HUES6 (cell line): ENCODE results near the gene OTUB2.

Experiments used
- H3K27ac ChIP-seq: 2 replicates; pipeline ENCODE4 v1.7.0; 2013; ENCODE audit warnings: low read depth, mild to moderate bottlenecking, low read length, inconsistent platforms
- H3K27me3 ChIP-seq: 2 replicates; pipeline ENCODE4 v1.6.1; 2013; ENCODE audit warnings: low read length; ENCODE audit not compliant: control insufficient read depth, insufficient read depth
- H3K36me3 ChIP-seq: 2 replicates; pipeline ENCODE4 v1.6.1; 2013; ENCODE audit warnings: low read length; ENCODE audit not compliant: control insufficient read depth, insufficient read depth
- H3K4me1 ChIP-seq: 2 replicates; pipeline ENCODE4 v1.6.1; 2013; ENCODE audit warnings: low read length; ENCODE audit not compliant: control insufficient read depth, insufficient read depth
- H3K4me3 ChIP-seq: 2 replicates; pipeline ENCODE4 v1.5.1; 2013; ENCODE audit warnings: low read depth, low read length
- H3K9ac ChIP-seq: one replicate; pipeline ENCODE4 v1.6.1; 2013; ENCODE audit warnings: mild to moderate bottlenecking, low read length
- H3K9me3 ChIP-seq: 2 replicates; pipeline ENCODE4 v1.6.1; 2013; ENCODE audit warnings: low read depth, low read length; ENCODE audit not compliant: control insufficient read depth, insufficient read depth

Gene OTUB2

GRCh38 chr14:94043111-94043755 lies 17.1 kb downstream of the OTUB2 start:
- no peak overlapping the region for H3K4me3 ChIP-seq
- H3K9ac ChIP-seq = peak overlapping the region; percentile 12
- H3K36me3 ChIP-seq = peaks cover 48% of the 10 kb centered on the region
- no peak overlapping the region for H3K27ac ChIP-seq
- H3K4me1 ChIP-seq = no peaks in the 10 kb centered on the region
- no peaks in the 10 kb centered on the region for H3K27me3 ChIP-seq
- no peaks in the 10 kb centered on the region for H3K9me3 ChIP-seq

- no peak overlapping the region for H3K4me3 ChIP-seq
- no peaks in the 10 kb centered on the region for H3K4me1 ChIP-seq
- H3K9ac ChIP-seq = no peak overlapping the region
- H3K9me3 ChIP-seq = no peaks in the 10 kb centered on the region
- H3K36me3 ChIP-seq = peaks cover 55% of the 10 kb centered on the region
- no peak overlapping the region for H3K27ac ChIP-seq
- no peaks in the 10 kb centered on the region for H3K27me3 ChIP-seq
Observed at GRCh38 chr14:94043756-94044475, 17.8 kb downstream of the OTUB2 start.

GRCh38 chr14:94044476-94045091 lies 18.4 kb downstream of the OTUB2 start:
- no peak overlapping the region for H3K27ac ChIP-seq
- peaks cover 61% of the 10 kb centered on the region for H3K36me3 ChIP-seq
- no peak overlapping the region for H3K9ac ChIP-seq
- H3K4me3 ChIP-seq = no peak overlapping the region
- H3K9me3 ChIP-seq = no peaks in the 10 kb centered on the region
- no peaks in the 10 kb centered on the region for H3K27me3 ChIP-seq
- no peaks in the 10 kb centered on the region for H3K4me1 ChIP-seq

GRCh38 chr14:94045101-94045500 lies 19.0 kb downstream of the OTUB2 start:
- H3K9me3 ChIP-seq = no peaks in the 10 kb centered on the region
- no peak overlapping the region for H3K4me3 ChIP-seq
- H3K36me3 ChIP-seq = peaks cover 67% of the 10 kb centered on the region
- H3K9ac ChIP-seq = no peak overlapping the region
- no peak overlapping the region for H3K27ac ChIP-seq
- no peaks in the 10 kb centered on the region for H3K4me1 ChIP-seq
- H3K27me3 ChIP-seq = no peaks in the 10 kb centered on the region

- Histone ChIP-seq H3K27ac (no peak overlapping the region), H3K36me3 (peaks cover 73% of the 10 kb centered on the region), H3K9me3 (no peaks in the 10 kb centered on the region), H3K27me3 (no peaks in the 10 kb centered on the region), H3K9ac (no peak overlapping the region), H3K4me3 (no peak overlapping the region), H3K4me1 (no peaks in the 10 kb centered on the region)
Observed at GRCh38 chr14:94045563-94046345, 19.6 kb downstream of the OTUB2 start.

DNA sequence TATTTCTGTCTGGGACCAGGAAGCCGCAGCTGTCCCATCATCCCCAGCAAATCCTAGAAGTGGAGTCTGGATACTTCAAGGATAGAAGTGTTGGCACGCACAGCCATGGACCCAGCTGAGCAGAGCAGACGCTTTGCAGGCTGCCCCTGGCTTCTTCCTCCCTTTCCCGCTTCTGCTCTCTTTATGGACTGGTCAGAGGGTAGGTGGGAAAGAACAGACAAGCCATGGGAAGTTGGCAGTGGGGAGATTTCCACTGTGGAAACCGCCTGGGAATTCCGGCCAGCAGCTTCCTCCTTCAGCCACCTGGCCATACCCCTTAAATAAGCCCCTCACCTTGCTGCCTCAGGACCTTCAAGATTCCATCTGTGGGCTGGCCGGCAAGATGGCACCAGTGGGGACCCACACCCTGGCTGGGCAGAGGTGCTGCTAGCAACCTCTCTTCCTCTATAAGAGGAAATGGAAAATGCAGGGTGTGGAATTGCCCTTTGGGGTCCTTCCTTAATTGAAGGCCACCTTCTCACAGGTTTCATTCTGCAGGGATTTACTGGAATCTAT lies 20.6 kb downstream of the OTUB2 start:
- H3K9me3 ChIP-seq = no peaks in the 10 kb centered on the region
- H3K27me3 ChIP-seq = no peaks in the 10 kb centered on the region
- no peak overlapping the region for H3K27ac ChIP-seq
- H3K4me1 ChIP-seq = no peaks in the 10 kb centered on the region; the same call in 1 of the 2 replicates
- no peak overlapping the region for H3K9ac ChIP-seq
- H3K4me3 ChIP-seq = no peak overlapping the region
- H3K36me3 ChIP-seq = peaks cover 83% of the 10 kb centered on the region

- no peak overlapping the region for H3K27ac ChIP-seq
- no peak overlapping the region for H3K4me3 ChIP-seq
- peaks cover 91% of the 10 kb centered on the region for H3K36me3 ChIP-seq
- no peaks in the 10 kb centered on the region; the same call in 1 of the 2 replicates for H3K4me1 ChIP-seq
- no peaks in the 10 kb centered on the region for H3K27me3 ChIP-seq
- H3K9me3 ChIP-seq = no peaks in the 10 kb centered on the region
- H3K9ac ChIP-seq = no peak overlapping the region
Observed at GRCh38 chr14:94047581-94047980, 21.4 kb downstream of the OTUB2 start.

DNA sequence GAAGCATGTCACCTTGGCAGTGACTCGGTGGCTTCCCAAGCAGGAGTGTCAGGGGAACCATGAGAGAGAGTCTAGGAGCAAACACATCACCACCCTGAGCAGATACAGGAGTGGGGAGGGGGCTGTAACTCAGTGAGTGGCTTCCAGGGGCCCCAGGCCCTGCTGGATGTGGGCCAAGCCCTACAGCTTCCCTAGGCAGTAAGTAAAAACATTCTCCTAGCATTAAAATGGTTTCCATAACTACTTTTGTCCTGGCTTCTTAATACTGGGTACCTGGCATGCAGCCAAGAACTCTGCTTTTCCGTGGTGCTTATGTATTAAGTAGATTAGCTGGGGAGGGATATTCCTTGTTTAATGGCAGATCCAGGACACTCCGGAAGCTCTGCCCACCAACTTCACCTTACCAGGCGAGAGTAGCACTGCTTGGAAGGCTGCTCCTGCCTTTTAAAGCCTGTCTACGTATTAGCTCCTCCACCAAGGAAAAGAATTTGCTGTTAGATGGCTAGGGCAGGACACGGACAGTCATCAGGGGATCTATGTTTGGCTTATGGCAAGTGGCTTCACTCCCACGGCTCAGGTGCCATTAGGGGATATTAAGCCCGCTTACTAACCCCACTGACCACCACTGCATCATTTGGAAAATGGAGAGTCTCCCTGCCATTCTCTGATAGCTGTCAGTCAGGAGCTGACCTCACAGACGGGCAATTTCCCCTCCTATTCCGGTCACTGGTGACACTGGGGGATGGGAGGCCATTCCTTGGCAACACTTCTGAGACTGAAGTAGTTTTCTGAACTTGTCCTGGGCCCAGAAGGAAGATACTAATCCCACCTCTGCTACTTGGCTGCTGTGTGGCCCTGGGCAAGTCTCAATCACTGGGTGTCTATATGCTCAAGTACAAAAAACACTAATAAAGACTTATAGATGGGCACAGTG lies 22.8 kb downstream of the OTUB2 start:
- Histone ChIP-seq H3K36me3 (peaks cover 93% of the 10 kb centered on the region), H3K27ac (no peak overlapping the region), H3K27me3 (no peaks in the 10 kb centered on the region)

DNA sequence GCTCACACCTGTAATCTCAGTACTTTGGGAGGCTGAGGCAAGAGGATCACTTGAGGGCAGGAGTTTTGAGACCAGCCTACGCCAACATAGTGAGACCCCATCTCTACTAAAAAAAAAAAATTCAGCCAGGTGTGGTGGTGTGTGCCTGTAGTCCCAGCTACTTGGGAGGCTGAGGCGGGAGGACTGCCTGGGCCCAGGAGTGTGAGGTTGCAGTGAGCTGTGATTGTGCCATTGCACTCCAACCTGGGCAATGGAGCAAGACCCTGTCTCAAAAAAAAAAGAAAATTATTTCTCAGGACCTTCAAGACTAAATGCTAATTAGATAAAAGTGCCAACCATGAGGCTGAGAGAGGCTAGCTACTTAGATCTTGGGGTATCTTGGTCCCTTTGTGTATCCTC lies 23.5 kb downstream of the OTUB2 start:
- peaks cover 3% of the 10 kb centered on the region; the same call in 1 of the 2 replicates for H3K4me1 ChIP-seq
- H3K9ac ChIP-seq = no peak overlapping the region
- H3K4me3 ChIP-seq = no peak overlapping the region
- H3K27me3 ChIP-seq = no peaks in the 10 kb centered on the region
- no peaks in the 10 kb centered on the region for H3K9me3 ChIP-seq
- H3K36me3 ChIP-seq = peaks cover 93% of the 10 kb centered on the region
- no peak overlapping the region for H3K27ac ChIP-seq

More for the DNA sequence above, 22.8 kb downstream of the OTUB2 start:
- no peak overlapping the region for H3K9ac ChIP-seq
- no peaks in the 10 kb centered on the region for H3K9me3 ChIP-seq
- peaks cover 3% of the 10 kb centered on the region; the same call in 1 of the 2 replicates for H3K4me1 ChIP-seq
- no peak overlapping the region for H3K4me3 ChIP-seq
